Suppressor macrophage treated with lipopolysaccharide for 1 hour (primary cell): ENCODE measurements around the gene APOC1.
"Not testable (repeated sequence)": the region's sequence is repeated elsewhere in the genome, so short reads cannot be mapped to it uniquely, and the experiment has no call there.

ENCODE experiments used
- DNase-seq, 3 donors: peaks; one replicate each; pipeline ENCODE4 v3.0.0-alpha.2; 2020 to 2022

The APOC1 gene

GRCh38 chr19:44890366-44891015 is 23.9 kb upstream of the APOC1 start:
- DNase-seq: peak in 2 of 3 donors; percentile 100

- peak in 1 of 3 donors; percentile 100 for DNase-seq
These were observed 23.2 kb upstream of the APOC1 start, which contains the start of gene TOMM40 for GRCh38 chr19:44891016-44891882. Gene TOMM40 (plus strand): TSS chr19:44891254. CDS start chr19:44891416, 162 bp downstream.

GRCh38 chr19:44892932-44893331 is 21.5 kb upstream of the APOC1 start:
- no peak for DNase-seq

GRCh38 chr19:44893332-44894051 is 20.9 kb upstream of the APOC1 start:
- no peak for DNase-seq

GRCh38 chr19:44894052-44894400 is 20.4 kb upstream of the APOC1 start:
- peak; percentile 59 to 64 (median 60) for DNase-seq

- no peak for DNase-seq
These were observed 19.5 kb upstream of the APOC1 start for GRCh38 chr19:44894946-44895345.

- DNase-seq: no peak
These were observed 16.6 kb upstream of the APOC1 start for GRCh38 chr19:44897835-44898234.

- no peak for DNase-seq
These were observed 13.8 kb upstream of the APOC1 start for GRCh38 chr19:44900328-44901244.

- DNase-seq: no peak
These were observed 11.2 kb upstream of the APOC1 start for GRCh38 chr19:44903216-44903601.

GRCh38 chr19:44903602-44904425 is 10.6 kb upstream of the APOC1 start:
- DNase-seq: peak; percentile 67 to 83 (median 77)

GRCh38 chr19:44904426-44904994 is 9.9 kb upstream of the APOC1 start:
- no peak for DNase-seq

- peak; percentile 40 to 73 (median 46) for DNase-seq
These were observed 8.8 kb upstream of the APOC1 start, which contains the start of gene APOE for GRCh38 chr19:44905437-44906160. Gene APOE (plus strand): TSS chr19:44905796. CDS start chr19:44906625, 829 bp downstream.

- DNase-seq: no peak
These were observed 6.8 kb upstream of the APOC1 start for GRCh38 chr19:44907613-44908012.

- no peak for DNase-seq
These were observed 6.2 kb upstream of the APOC1 start for GRCh38 chr19:44908074-44908835.

- DNase-seq: no peak
These were observed 5.6 kb upstream of the APOC1 start for GRCh38 chr19:44908836-44909261.

- no peak for DNase-seq
These were observed 4.6 kb upstream of the APOC1 start for GRCh38 chr19:44909775-44910174.

GRCh38 chr19:44911896-44912295 is 2.5 kb upstream of the APOC1 start:
- not testable (repeated sequence) for DNase-seq

- DNase-seq: peak; percentile 51 to 77 (median 62)
These were observed 1.6 kb upstream of the APOC1 start for GRCh38 chr19:44912854-44913253.
